H4 (cell line): ENCODE results near the gene IKBKE. TPM values are rescaled to one million over a fixed set of nuclear protein-coding genes. Genes with fewer than 3 reads are reported as not detected.

ENCODE experiments used
- DNase-seq: peaks from one replicate; pipeline ENCODE4 v3.0.0-alpha.2; 2015; ENCODE audit warnings: low spot score
- total RNA-seq: library from RNA; depleted of rRNA; stranded (reverse); fragments of >200 nt; shearing (Covaris generic); gene quantifications from 2 replicates; pipeline ENCODE4 v1.2.3, GENCODE V29; 2014

Gene IKBKE
- total RNA-seq, 1 experiment from 2014 or later: 12.1 TPM

DNA sequence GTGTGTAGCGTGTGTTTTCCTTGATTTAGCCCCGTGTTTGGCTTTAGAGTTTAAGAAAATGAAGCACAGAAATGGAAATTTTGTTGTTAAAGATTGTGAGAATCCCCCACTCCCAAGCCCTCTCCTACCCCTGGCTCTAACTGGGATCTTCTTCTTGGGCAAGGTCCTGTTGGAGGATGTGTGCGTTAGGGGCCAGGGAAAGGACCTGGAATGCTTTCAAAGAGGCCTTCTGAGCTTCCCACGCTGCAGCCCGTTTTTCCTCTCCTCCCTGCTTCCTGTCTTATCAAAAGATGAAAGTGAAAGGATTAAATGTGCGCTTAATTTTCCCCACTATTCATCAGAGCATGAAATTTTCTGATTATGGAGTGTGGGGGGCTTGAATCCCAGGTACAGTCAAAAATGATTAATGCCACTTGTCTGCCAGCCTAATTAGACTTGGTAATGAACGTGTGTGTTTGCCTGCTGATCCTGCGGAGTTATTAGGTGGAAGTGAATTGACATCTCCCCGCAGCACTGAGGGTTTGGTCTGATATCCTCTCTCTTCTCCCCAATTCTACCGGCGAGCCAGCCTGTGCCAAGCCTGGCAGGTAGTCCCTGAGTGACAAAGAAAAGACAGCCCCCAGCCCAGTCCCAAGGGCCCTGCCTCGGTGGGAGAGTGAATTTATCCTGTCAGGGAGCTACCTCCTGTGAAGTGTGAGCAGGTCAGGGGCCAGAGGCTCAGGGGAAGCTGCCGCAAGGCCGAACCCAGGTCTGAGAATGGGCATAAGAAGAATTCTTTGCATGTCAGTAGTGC is 42.0 kb downstream of the IKBKE start:
- DNase-seq: no peak

DNA sequence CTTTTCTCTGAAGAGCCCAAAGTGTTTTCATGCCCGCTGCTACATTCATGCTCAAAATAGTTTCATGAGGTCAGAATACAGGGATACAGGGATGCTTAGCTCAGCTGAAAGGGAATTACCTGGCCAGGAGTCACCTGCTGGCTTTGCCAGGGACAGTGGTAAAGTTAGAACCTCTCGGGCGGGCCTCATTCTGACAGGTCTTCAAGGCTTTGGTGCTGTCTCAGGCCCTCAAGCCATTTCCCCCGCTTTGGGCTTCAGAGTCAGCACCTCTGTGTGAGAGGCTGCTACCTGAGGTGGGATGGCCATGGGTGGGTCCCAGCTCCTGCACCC is 42.5 kb downstream of the IKBKE start:
- DNase-seq: no peak

GRCh38 chr1:206513312-206514111 is 43.2 kb downstream of the IKBKE start:
- peak; percentile 59 for DNase-seq

- DNase-seq: no peak
Observed at GRCh38 chr1:206514813-206515387, 44.6 kb downstream of the IKBKE start.

GRCh38 chr1:206516728-206516990 is 46.4 kb downstream of the IKBKE start:
- DNase-seq: no peak

DNA sequence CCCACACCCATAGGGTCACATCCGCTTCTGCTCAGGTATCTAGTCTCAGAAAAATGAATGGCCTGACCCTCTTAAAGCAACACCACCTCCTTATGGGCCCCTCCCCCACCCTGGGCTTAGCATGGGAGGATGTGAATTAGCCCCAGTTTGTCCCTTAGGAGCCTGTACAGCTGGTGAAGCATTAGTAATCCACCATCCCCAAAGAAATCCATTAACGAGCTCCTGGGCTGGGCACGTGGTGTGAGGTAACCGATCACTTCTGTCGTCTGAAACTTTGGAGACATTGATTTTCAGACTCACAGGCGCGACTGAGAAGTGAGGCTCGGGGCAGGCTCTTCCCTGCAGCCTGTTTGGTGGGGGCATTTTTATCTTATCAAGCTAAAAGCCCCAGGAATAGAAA is 47.5 kb downstream of the IKBKE start:
- no peak for DNase-seq

DNA sequence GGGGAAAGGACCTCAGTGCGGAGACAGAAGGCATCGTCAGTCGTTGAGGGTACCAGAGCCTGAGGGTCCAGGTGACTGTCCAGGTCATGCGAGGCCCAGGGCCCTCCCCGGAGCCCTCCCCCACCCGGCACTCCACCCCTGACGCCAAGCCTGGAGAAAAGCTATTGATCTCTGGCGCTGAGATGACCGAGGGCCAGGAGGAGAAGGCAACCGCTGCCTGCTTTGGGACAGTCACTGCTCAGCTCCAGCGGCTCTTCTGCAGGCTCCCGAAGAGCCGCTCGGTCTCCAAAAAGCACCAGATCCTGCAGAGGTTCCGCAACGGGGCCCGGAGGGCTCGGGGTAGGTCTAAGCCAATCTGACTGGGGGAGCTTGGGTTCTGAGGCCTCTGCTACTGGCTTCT is 47.9 kb downstream of the IKBKE start:
- DNase-seq: no peak

DNA sequence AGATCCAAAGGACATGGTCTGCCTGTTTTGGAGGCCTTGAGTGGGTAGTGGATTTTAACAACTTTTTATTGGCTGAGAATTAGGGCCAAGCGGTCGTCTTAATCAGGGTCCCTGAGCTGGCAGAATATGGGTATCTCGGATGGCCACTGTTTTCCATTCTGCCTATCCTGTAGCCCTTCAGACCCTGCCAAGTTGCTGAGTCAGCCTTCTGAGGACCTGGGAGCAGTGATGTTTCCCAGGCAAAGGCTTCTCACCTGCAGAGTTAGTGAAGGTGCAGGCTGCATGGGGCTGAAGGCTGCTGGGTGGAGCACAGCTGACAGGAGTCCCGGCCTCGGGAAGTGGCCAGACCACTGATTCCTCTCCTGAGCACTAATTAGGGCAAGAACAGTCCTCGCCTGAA is 48.5 kb downstream of the IKBKE start:
- no peak for DNase-seq

DNA sequence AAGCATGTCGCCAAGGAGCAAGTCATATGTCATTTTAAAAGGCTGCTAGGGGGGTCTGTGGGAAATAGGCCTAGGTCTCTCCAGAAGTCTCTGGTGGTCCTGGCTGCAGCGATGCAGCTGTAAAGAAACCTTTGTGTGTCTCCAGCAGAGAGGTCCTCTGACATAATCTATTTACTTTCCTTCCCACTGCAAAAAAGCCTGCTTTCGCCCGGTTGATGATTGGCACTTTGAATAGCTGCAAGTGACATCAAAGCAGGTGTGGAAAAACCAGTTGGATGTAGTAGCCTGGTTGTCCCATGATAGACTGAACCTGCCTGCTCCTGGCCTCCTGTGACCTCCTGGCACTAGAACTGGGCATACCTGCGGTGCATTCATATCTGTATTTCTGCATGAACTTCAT is 50.9 kb downstream of the IKBKE start:
- DNase-seq: no peak

DNA sequence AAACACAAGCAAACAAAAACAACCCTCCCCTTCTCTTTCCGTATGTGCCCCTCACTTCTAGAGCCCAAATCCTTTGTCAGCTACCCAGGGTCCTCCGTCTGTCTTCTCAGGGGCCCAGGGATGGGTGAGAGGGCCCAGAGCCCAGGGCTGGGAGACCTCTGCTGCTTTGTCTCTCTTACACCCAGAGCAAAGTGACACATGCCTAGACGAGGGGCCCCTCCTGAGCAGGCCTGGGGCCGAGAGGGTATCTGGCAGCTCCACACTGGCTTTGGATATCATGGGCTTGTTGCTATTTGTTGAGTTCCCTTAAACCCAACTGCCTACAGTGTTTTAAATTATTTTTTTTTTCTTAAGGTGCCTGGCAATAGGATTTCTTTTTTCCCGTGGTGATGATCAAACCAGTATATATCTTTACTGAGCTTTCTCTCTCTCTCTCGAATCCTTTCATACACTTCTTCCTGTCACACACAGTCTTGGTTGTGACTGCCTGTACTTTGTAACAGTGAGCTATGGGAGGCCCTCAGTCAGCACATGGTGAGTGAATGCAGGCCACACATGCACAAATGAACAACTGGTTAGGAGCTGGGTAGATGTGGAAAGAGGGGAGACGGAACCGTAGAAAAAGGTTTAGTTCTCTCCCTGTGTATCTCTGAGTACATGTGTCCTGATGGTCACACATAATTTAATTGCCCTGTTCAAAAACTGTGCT is 51.6 kb downstream of the IKBKE start:
- DNase-seq: no peak

DNA sequence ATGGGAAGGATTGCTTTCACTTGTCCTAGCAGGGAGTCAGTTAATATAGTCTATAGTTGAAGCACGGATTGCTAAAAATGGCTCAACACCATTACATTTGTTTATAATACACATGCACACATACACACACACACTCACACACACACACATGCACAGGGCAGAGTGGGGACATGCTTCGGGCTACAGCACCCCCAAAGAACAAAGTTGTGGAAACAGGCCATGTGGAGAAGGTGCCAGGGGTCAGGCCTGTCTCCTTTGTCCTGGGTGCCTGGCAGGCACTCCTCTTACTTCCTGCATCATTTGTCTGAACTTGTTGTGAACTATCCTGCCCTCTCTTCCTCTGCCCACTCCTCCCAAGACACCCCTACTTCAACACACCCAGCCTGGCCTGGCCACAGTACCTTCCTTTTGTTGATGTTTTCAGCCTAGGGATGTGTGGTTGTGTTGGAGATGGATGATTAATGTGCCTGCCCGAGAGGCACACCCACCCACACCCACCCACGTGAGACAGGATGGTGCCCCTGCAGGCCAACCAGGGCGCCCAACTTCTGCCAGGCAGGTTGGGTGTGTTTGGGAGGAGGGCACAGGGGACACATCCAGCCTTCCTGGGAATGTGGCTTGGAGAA is 54.6 kb downstream of the IKBKE start:
- no peak for DNase-seq

DNA sequence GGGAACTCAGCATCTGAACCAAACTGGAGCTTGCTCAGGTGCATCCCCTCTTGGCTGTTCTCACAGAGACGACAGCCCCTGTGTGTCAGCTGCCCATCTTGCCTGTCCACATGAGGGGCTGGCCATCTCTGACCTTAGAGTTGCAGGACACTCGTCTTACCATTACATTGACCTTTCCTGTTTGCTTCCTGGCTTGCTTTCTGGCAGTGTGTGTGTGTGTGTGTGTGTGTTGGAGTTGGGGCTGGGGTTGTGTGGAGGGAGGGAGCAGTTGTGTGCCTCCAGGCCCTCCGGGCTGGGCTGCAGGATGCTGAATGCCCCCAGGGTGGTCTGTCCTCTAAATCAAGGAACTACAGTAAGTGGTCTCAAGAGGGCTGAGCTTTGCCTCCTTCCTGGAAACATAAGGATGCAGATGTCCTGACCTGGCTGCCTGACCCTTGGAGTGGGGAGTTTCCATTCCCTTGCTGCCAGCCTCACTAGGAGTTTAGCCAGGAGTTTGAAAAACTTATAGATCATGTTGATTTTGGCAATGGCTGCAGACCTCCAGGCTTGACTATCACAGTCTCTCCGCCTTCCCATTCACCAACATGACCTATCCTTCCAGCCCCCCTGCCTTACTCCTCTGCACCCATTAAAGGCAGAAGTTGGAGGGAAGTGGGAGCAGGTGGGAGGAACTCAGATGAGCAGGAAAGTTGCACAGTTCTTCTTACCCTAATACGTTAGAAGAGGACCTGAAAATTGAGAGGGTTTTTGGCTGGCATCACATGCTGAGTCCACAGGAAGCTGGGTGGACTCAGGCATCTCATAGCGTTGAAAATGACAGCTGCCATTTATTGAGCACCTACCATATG is 56.0 kb downstream of the IKBKE start:
- no peak for DNase-seq

GRCh38 chr1:206529425-206529824 is 59.1 kb downstream of the IKBKE start:
- no peak for DNase-seq

GRCh38 chr1:206532368-206532767 is 62.1 kb downstream of the IKBKE start:
- no peak for DNase-seq

DNA sequence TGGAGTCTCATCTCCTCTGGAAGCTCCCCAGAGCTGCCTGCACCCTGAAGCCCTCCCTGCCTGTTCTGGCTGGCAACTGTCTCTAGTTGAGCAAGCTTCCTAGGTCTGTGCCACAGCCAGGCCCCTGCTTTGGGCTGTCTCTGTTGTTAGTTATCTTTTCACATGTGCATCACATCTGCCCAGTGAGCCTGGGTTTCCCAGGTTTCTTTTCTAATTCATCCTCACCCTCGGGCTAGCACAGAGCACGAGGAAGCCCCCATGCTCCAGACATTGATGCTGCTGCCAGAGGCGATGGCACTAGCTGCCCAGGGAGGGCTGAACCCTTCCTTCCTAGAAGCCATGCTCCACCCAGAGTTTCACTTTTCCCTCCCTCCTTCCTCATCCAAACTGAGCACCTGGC is 64.3 kb downstream of the IKBKE start:
- no peak for DNase-seq

DNA sequence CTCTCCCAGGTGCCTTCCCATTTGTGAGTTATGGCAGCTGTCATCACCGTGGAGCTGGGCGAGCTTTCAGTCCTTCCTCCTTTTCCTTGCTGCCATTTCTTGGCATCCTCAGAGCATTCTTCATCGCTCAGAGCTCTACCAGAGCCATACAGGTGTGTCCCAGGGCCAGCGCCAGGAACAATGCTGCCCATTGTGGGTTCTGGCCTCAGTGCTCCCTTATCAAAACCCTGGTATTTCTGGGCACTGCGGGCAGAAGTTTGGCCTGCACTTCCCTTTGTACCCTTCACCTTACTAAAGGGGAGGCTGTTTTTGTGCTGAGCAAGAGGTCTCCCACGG is 65.5 kb downstream of the IKBKE start:
- DNase-seq: no peak

DNA sequence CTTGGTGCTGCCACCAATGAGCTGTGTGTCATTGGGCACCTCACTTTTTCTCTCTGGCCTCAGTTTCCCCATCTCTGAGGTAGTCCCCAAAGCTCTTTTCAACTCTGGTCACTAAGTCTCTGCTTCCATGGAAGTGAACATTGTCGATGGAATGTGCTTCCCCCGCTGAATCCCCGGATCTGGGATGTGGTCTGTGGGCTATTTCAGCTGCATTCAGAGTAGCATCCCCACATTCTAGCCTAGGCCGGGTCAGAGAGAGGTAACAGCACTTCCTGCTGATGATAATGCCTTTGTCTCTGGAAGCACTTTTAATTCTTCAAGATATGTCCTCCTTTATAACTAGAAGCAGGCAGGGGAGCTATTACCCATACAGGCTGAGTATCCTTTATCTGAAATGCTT is 66.9 kb downstream of the IKBKE start:
- DNase-seq: no peak

DNA sequence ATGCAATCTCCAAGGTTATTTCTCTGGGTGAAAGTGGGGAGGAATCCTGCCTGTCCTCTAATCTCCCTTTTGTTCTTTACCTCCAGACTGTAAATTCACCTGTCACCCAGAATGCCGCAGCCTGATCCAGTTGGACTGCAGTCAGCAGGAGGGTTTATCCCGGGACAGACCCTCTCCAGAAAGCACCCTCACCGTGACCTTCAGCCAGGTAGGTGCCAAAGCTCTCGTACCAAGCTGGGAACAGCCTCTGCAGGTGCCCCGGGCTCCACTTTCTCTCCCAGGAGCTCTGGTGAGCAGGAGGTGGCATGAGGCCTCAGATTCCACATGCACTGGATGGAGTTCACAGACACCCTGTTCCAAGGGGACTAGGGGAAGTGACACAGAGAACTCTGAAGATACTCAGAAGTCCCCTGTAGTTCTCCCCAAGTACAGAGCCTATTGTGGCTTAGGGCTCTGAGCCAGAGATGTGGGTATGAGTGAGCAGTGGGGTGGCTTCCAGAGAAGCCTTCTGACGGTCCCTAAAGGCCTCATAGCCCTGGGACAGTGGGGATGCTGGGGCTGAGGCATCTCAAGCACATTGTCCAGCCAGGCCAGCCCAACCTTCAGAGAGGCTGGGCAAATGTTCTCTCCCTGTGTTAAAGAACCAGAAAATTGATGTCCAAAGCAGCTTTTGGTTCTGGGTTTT is 68.0 kb downstream of the IKBKE start:
- DNase-seq: no peak

- DNase-seq: no peak
Observed at GRCh38 chr1:206538901-206539640, 68.8 kb downstream of the IKBKE start.
